Esophagus muscularis mucosa (tissue), 4 donors: ENCODE data around the gene REXO4. TPM values are rescaled to one million over a fixed set of nuclear protein-coding genes. Genes with fewer than 3 reads are reported as not detected.

Experiments
- DNase-seq: peaks from one replicate; pipeline ENCODE4 v3.0.0-alpha.2; 2017; ENCODE audit errors: extremely low spot score
- H3K27ac ChIP-seq, 4 donors: fragments of 200-600 bp; sonication (generic); replicated peaks in 1 of 4; 1 replicate in 3 of 4; 2 replicates in 1 of 4; pipeline ENCODE4 v1.5.1; 2016 to 2019; ENCODE audit warnings: mild to moderate bottlenecking in 1 of 4
- H3K27me3 ChIP-seq, 4 donors: fragments of 200-600 bp; sonication (generic); one replicate each; pipeline versions ENCODE4 v1.5.1 to v1.6.0; 2016 to 2019
- H3K36me3 ChIP-seq, 4 donors: fragments of 200-600 bp; sonication (generic); one replicate each; pipeline ENCODE4 v1.5.1; 2016 to 2019
- H3K4me1 ChIP-seq, 4 donors: fragments of 200-600 bp; sonication (generic); one replicate each; pipeline ENCODE4 v1.5.1; 2016 to 2019
- H3K4me3 ChIP-seq, 4 donors: fragments of 200-600 bp; sonication (generic); 1 replicate in 2 of 4; 2 replicates in 2 of 4; pipeline ENCODE4 v1.5.1; 2016 to 2019; ENCODE audit warnings: mild to moderate bottlenecking in 4 of 4, moderate library complexity in 1 of 4
- H3K9me3 ChIP-seq, 4 donors: fragments of 200-600 bp; sonication (generic); 1 replicate in 3 of 4; 2 replicates in 1 of 4; pipeline ENCODE4 v1.5.1; 2016 to 2019
- EP300 ChIP-seq: sonication (generic); formaldehyde crosslinking; IDR thresholded peaks from one replicate; pipeline ENCODE4 v1.6.1; 2017; ENCODE audit warnings: antibody characterized with exemption
- POLR2A ChIP-seq: fragments of 450-650 bp; IDR thresholded peaks from one replicate; pipeline ENCODE4 v1.6.1; 2017; ENCODE audit warnings: antibody characterized with exemption, moderate library complexity, mild to moderate bottlenecking, low read depth
- POLR2AphosphoS5 ChIP-seq, 2 donors: sonication (generic); formaldehyde crosslinking; IDR thresholded peaks; one replicate each; pipeline ENCODE4 v1.6.1; 2017; ENCODE audit warnings: antibody characterized with exemption in 2 of 2
- WGBS: methylation state at CpG from one replicate; pipeline ENCODE4 v1.1.5; 2018; 5-methylcytosine and 5-hydroxymethylcytosine counted together
- intact Hi-C: fragments of 100-400 bp; cut with DNase I; formaldehyde crosslinking; loops from one replicate; pipeline ENCODE4 v1.15.1; 2023
- total RNA-seq, 4 donors: library from RNA; depleted of rRNA; stranded (reverse); fragments of >200 nt; gene quantifications; one replicate each; pipeline versions ENCODE4 v1.1.0 to v1.2.1, GENCODE V29; 2016
- TF ChIP-seq, protein P1 (sequence below), 3 experiments: fragments of 200-600 bp in 2 of 3; fragments of 450-650 bp in 1 of 3; sonication (generic) in 2 of 3; IDR thresholded peaks; one replicate each; pipeline ENCODE4 v1.5.1; 2017 to 2019; ENCODE audit warnings: antibody characterized with exemption in 3 of 3, mild to moderate bottlenecking in 2 of 3, moderate library complexity in 1 of 3

The REXO4 gene
- total RNA-seq, 4 donors from 2014 or later: 15.0 to 28.9 (median 22.4) TPM

DNA sequence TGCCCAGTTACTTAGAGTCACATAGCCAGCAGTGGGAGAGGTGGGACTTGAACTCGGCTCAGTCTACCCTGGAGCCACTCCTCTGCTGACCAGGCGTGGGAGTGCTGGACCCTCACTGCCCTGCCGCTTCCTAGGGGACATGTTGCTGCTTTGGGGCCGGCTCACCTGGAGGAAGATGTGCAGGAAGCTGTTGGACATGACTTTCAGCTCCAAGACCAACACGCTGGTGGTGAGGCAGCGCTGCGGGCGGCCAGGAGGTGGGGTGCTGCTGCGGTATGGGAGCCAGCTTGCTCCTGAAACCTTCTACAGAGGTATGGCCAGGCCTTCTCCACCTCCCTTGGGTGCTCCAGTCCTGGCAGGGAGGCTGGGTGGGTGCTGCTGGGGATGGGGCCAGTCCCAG, 38.6 kb upstream of the REXO4 start:
- peaks cover 11 to 21% (median 18%) of the 10 kb centered on the region in 4 donors for H3K4me1 ChIP-seq
- peaks cover 0 to 5% (median 0%) of the 10 kb centered on the region in 4 donors for H3K36me3 ChIP-seq
- no peak overlapping the region for H3K27ac ChIP-seq
- intact Hi-C loops: no loop called here
- TF ChIP-seq EP300: no peak
- TF ChIP-seq, protein P1, sequence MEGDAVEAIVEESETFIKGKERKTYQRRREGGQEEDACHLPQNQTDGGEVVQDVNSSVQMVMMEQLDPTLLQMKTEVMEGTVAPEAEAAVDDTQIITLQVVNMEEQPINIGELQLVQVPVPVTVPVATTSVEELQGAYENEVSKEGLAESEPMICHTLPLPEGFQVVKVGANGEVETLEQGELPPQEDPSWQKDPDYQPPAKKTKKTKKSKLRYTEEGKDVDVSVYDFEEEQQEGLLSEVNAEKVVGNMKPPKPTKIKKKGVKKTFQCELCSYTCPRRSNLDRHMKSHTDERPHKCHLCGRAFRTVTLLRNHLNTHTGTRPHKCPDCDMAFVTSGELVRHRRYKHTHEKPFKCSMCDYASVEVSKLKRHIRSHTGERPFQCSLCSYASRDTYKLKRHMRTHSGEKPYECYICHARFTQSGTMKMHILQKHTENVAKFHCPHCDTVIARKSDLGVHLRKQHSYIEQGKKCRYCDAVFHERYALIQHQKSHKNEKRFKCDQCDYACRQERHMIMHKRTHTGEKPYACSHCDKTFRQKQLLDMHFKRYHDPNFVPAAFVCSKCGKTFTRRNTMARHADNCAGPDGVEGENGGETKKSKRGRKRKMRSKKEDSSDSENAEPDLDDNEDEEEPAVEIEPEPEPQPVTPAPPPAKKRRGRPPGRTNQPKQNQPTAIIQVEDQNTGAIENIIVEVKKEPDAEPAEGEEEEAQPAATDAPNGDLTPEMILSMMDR (IDR thresholded peaks at IDR 0.05): no peak
- TF ChIP-seq POLR2A: no peak
- TF ChIP-seq POLR2AphosphoS5 (IDR thresholded peaks at IDR 0.05): no peak
- WGBS: 100% methylated on average over 6 of the region's 9 CpGs
- no peak overlapping the region for H3K4me3 ChIP-seq
- no peak for DNase-seq
- no peaks in the 10 kb centered on the region for H3K9me3 ChIP-seq
- no peaks in the 10 kb centered on the region for H3K27me3 ChIP-seq

DNA sequence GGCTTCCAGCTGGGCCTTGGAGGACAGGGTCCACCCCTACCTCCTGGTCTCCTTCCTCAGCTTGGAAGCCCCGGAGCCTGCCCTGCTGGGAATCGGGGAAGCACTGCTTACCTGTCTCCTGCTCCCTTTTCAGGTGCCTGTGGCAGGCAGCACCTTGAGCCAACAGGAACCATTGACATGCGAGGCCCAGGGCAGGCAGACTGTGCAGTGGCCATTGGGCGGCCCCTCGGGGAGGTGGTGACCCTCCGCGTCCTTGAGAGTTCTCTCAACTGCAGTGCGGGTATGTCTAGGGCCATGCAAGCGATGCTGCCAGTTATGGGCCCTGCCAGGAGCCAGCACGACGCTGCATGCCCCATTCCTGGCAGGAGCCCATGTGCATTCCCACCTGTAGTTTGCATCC, 38.1 kb upstream of the REXO4 start:
- intact Hi-C loops: no loop called here
- WGBS: 90% methylated on average over 11 of the region's 11 CpGs

DNA sequence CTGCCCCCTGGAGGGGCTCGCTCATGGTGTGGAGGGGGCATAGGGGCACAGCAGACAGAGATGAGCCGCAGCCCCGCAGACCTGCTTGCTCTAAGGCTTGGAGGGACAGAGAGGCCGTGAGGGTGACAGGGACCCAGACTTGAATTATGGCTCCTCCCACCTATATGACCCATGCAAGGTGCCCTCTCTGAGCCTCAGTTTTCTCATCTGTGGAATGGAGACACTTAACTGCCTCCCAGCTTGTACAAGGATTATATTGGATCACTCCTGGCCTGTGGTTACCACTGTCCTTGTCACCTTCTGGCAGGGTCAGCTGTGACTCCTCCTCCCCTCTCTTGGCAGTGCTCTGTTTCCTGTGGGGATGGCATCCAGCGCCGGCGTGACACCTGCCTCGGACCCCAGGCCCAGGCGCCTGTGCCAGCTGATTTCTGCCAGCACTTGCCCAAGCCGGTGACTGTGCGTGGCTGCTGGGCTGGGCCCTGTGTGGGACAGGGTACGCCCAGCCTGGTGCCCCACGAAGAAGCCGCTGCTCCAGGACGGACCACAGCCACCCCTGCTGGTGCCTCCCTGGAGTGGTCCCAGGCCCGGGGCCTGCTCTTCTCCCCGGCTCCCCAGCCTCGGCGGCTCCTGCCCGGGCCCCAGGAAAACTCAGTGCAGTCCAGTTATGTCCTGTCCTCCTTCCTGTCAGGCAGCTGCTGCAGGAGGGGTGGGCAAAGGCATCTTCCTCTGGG, 37.3 kb upstream of the REXO4 start:
- intact Hi-C loops: no loop called here
- Histone ChIP-seq H3K36me3 (peaks cover 0 to 5% (median 0%) of the 10 kb centered on the region in 4 donors), H3K4me3 (no peak overlapping the region), H3K4me1 (peaks cover 6 to 8% (median 7%) of the 10 kb centered on the region in 4 donors), H3K27me3 (no peaks in the 10 kb centered on the region), H3K27ac (no peak overlapping the region), H3K9me3 (no peaks in the 10 kb centered on the region)
- no peak for DNase-seq
- 96% methylated on average over 9 of the region's 20 CpGs for WGBS
- TF ChIP-seq POLR2A (no peak), POLR2AphosphoS5 (IDR thresholded peaks at IDR 0.05) (no peak), EP300 (no peak)
- TF ChIP-seq, protein P1 (IDR thresholded peaks at IDR 0.05): no peak

More for the DNA sequence above, 38.1 kb upstream of the REXO4 start:
- Histone ChIP-seq H3K27ac (no peak overlapping the region), H3K4me3 (no peak overlapping the region), H3K27me3 (no peaks in the 10 kb centered on the region), H3K9me3 (no peaks in the 10 kb centered on the region), H3K4me1 (peaks cover 11 to 16% (median 14%) of the 10 kb centered on the region in 4 donors), H3K36me3 (peaks cover 0 to 5% (median 0%) of the 10 kb centered on the region in 4 donors)
- TF ChIP-seq EP300 (no peak), POLR2AphosphoS5 (IDR thresholded peaks at IDR 0.05) (no peak)
- TF ChIP-seq, protein P1 (IDR thresholded peaks at IDR 0.05): no peak
- DNase-seq: no peak

DNA sequence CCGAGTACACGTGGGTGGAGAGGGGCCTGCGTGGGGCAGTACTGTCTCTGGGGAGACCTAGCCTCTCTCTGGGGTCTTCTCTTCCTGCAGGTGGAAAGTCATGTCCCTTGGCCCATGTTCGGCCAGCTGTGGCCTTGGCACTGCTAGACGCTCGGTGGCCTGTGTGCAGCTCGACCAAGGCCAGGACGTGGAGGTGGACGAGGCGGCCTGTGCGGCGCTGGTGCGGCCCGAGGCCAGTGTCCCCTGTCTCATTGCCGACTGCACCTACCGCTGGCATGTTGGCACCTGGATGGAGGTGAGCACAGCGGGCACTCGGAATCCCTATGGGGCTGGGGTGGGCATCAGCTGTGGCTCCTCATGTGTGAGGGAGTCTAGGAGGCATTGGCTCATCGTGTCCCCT, 36.5 kb upstream of the REXO4 start:
- WGBS: 90% methylated on average over 11 of the region's 19 CpGs
- DNase-seq: no peak
- peaks cover 0 to 5% (median 0%) of the 10 kb centered on the region in 4 donors for H3K36me3 ChIP-seq
- no peak overlapping the region for H3K27ac ChIP-seq
- H3K4me1 ChIP-seq: peaks cover 6 to 7% (median 7%) of the 10 kb centered on the region in 4 donors
- no peaks in the 10 kb centered on the region for H3K9me3 ChIP-seq
- intact Hi-C loops: no loop called here
- no peaks in the 10 kb centered on the region for H3K27me3 ChIP-seq
- no peak for TF ChIP-seq POLR2AphosphoS5 (IDR thresholded peaks at IDR 0.05)
- TF ChIP-seq EP300: no peak
- no peak for TF ChIP-seq POLR2A
- TF ChIP-seq, protein P1 (IDR thresholded peaks at IDR 0.05): no peak
- no peak overlapping the region for H3K4me3 ChIP-seq

DNA sequence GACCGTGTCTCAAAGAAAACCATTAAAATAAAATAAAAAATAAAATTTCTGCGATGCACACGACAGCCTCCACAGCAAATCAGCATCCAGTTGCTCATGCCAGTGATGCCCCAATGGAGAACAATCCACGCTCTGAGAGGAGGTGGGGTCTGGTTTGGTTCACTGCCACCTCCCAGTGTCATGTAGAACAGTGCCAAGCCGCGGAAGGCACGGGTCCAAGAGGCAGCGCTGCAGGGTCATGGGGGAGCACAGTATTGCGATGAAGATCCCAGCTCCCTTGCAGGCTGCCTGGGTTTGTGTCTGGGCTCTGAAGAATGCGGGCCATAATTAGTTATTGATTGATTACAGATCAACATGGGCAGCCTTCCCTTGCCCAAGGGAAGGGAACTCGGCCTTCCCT, 35.8 kb upstream of the REXO4 start:
- TF ChIP-seq EP300: no peak
- TF ChIP-seq POLR2AphosphoS5 (IDR thresholded peaks at IDR 0.05): no peak
- no peak for TF ChIP-seq POLR2A
- TF ChIP-seq, protein P1 (IDR thresholded peaks at IDR 0.05): no peak
- DNase-seq: no peak
- intact Hi-C loops: no loop called here
- Histone ChIP-seq H3K4me3 (no peak overlapping the region), H3K27ac (no peak overlapping the region), H3K27me3 (no peaks in the 10 kb centered on the region), H3K36me3 (peaks cover 0 to 5% (median 0%) of the 10 kb centered on the region in 4 donors), H3K9me3 (no peaks in the 10 kb centered on the region), H3K4me1 (peaks cover 0 to under 1% (median under 1%) of the 10 kb centered on the region in 4 donors)
- 79% methylated on average over 11 of the region's 11 CpGs for WGBS
